Fibroblast of pulmonary artery (primary cell): ENCODE results near the gene AGAP1.

Experiments
- DNase-seq: peaks from one replicate; pipeline ENCODE4 v3.0.0-alpha.2; 2010; ENCODE audit warnings: low read depth
- H3K4me3 ChIP-seq: replicated peaks from 2 replicates; pipeline ENCODE4 v1.5.1; 2011; ENCODE audit warnings: low read depth, mild to moderate bottlenecking, control low read depth, low read length, moderate library complexity
- TF ChIP-seq, protein P1 (sequence below): IDR thresholded peaks from 2 replicates; pipeline ENCODE4 v1.5.1; 2011; ENCODE audit warnings: mild to moderate bottlenecking, control low read depth, low read length, inconsistent platforms; ENCODE audit errors: missing control alignments

AGAP1 gene

GRCh38 chr2:235493775-235494715, at the start of gene AGAP1:
Gene AGAP1, plus strand, starts transcription at chr2:235494043.
- peak within 1 kb of the TSS; percentile 64 for H3K4me3 ChIP-seq
- peak; percentile 87 for DNase-seq
- TF ChIP-seq, protein P1, sequence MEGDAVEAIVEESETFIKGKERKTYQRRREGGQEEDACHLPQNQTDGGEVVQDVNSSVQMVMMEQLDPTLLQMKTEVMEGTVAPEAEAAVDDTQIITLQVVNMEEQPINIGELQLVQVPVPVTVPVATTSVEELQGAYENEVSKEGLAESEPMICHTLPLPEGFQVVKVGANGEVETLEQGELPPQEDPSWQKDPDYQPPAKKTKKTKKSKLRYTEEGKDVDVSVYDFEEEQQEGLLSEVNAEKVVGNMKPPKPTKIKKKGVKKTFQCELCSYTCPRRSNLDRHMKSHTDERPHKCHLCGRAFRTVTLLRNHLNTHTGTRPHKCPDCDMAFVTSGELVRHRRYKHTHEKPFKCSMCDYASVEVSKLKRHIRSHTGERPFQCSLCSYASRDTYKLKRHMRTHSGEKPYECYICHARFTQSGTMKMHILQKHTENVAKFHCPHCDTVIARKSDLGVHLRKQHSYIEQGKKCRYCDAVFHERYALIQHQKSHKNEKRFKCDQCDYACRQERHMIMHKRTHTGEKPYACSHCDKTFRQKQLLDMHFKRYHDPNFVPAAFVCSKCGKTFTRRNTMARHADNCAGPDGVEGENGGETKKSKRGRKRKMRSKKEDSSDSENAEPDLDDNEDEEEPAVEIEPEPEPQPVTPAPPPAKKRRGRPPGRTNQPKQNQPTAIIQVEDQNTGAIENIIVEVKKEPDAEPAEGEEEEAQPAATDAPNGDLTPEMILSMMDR = no peak

DNA sequence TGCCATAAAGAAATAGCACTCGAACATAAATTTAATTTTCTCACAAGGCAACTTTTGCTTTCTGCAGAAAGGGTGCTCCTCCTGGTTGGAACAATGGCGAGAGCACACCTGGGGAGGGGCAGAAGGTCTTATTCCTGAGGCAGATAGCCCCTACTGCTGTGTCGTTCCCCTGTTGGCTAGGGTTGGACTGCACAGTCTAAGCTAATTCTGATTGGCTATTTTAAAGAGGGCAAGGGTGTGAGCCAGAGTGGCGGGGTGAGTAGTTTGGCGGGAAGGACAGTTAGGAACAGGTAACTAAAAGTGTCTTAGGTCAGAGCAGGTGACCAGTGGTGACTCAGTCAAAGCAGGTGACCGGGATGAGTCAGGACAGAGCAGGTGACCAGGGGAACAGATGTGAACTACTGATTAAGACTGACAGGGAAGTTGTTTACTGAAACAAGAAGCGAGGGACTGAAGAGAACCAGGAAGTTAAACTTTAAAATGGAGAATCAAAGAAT, 49.7 kb upstream of the AGAP1 start:
- H3K4me3 ChIP-seq = no peak overlapping the region
- DNase-seq = no peak
- TF ChIP-seq, protein P1 = no peak

DNA sequence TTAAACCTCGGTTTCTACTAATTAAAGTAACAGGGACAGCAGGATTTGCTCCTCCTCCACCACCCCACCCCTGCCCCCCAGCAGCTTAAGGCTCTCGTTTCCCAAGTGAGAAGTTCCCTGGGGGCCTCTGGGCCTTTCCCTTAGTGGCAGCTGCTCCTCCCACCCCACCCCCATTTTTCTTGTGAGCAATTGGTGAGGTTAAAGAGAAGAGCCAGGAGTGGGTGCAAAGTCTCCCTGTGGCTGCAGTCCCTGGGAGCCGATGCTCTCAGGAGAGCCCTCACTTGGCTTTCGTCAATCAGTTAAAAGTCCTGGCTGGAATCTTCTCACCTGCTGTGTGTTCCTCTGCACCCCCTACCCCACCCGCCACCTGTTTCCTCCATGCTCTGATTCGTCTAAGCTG, 48.7 kb upstream of the AGAP1 start:
- no peak overlapping the region for H3K4me3 ChIP-seq
- DNase-seq = no peak
- TF ChIP-seq, protein P1 = no peak

DNA sequence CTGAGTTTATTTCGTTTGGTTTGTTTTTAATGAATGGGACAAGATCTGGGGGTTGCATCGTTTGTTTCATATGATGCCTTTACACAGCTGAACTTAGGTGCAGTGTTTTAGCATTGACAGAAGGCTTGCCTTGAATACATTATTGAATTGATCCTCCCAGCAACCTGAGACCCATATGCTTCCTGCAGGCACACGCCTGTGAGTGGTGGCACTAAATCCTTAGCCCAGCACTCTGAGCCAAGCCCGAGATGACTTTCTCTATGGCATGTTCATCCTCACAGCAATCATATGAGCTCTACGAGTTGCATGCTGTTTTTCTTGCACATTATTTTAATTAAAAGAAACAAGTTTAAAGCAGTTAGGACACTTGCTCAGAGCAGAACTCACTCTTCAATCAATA, 47.8 kb upstream of the AGAP1 start:
- no peak for DNase-seq
- TF ChIP-seq, protein P1 = no peak
- H3K4me3 ChIP-seq = no peak overlapping the region

- DNase-seq = no peak
- TF ChIP-seq, protein P1 = no peak
- H3K4me3 ChIP-seq = no peak overlapping the region
These were observed 46.6 kb upstream of the AGAP1 start for GRCh38 chr2:235447210-235447609.

GRCh38 chr2:235449568-235449967, 44.3 kb upstream of the AGAP1 start:
- H3K4me3 ChIP-seq = no peak overlapping the region
- DNase-seq = no peak
- TF ChIP-seq, protein P1 = no peak
